KMS-11 (cell line): ENCODE results near the gene FXYD1.

Experiments
- H2AFZ ChIP-seq: fragments of 200-600 bp; sonication (generic); 2 replicates; pipeline ENCODE4 v1.6.1; 2016; ENCODE audit warnings: antibody characterized with exemption, mixed run types, low read depth
- H3K27ac ChIP-seq: fragments of 200-600 bp; sonication (generic); 2 replicates; pipeline ENCODE4 v1.6.1; 2016; ENCODE audit warnings: mild to moderate bottlenecking, mixed run types
- H3K27me3 ChIP-seq: fragments of 200-600 bp; sonication (generic); 2 replicates; pipeline ENCODE4 v1.6.1; 2017; ENCODE audit warnings: mild to moderate bottlenecking, low read depth, mixed run types, moderate library complexity; ENCODE audit not compliant: insufficient read depth
- H3K36me3 ChIP-seq: fragments of 200-600 bp; sonication (generic); 2 replicates; pipeline ENCODE4 v1.6.1; 2017; ENCODE audit warnings: mild to moderate bottlenecking, mixed run types; ENCODE audit not compliant: insufficient read depth
- H3K4me1 ChIP-seq: fragments of 200-600 bp; sonication (generic); 2 replicates; pipeline ENCODE4 v1.6.1; 2016; ENCODE audit warnings: mild to moderate bottlenecking, low read depth, mixed run types; ENCODE audit not compliant: poor library complexity, severe bottlenecking
- H3K4me2 ChIP-seq: fragments of 200-600 bp; sonication (generic); 2 replicates; pipeline ENCODE4 v1.7.0; 2016; ENCODE audit warnings: mild to moderate bottlenecking, mixed run types
- H3K4me3 ChIP-seq: fragments of 200-600 bp; sonication (generic); IDR thresholded peaks from 2 replicates; pipeline ENCODE4 v1.6.1; 2017; ENCODE audit warnings: low read depth, low read length, mixed read lengths; ENCODE audit not compliant: insufficient read depth
- H3K79me2 ChIP-seq: fragments of 200-600 bp; sonication (generic); 2 replicates; pipeline ENCODE4 v1.6.1; 2016; ENCODE audit warnings: low read depth, mixed run types; ENCODE audit not compliant: insufficient read depth
- H3K9ac ChIP-seq: fragments of 200-600 bp; sonication (generic); 2 replicates; pipeline ENCODE4 v1.6.1; 2016; ENCODE audit warnings: mild to moderate bottlenecking, mixed run types
- H4K20me1 ChIP-seq: fragments of 200-600 bp; sonication (generic); 2 replicates; pipeline ENCODE4 v1.6.1; 2016; ENCODE audit warnings: mild to moderate bottlenecking, mixed run types; ENCODE audit not compliant: insufficient read depth
- CTCF ChIP-seq: fragments of 200-600 bp; sonication (generic); conservative IDR thresholded peaks from 2 replicates; pipeline ENCODE4 v1.6.1; 2017; ENCODE audit warnings: low read depth, mild to moderate bottlenecking, antibody characterized with exemption, low read length, moderate library complexity, mixed read lengths

The FXYD1 gene

GRCh38 chr19:35116072-35116801 is 22.4 kb upstream of the FXYD1 start:
- no peaks in the 10 kb centered on the region for H3K4me1 ChIP-seq
- no peak overlapping the region for H3K4me2 ChIP-seq
- H3K4me3 ChIP-seq: no peak overlapping the region
- H3K27me3 ChIP-seq: peaks cover 35% of the 10 kb centered on the region
- H4K20me1 ChIP-seq: no peaks in the 10 kb centered on the region
- no peak overlapping the region for H3K9ac ChIP-seq
- H3K27ac ChIP-seq: no peak overlapping the region
- no peak overlapping the region for H2AFZ ChIP-seq
- TF ChIP-seq CTCF: no peak
- H3K36me3 ChIP-seq: no peaks in the 10 kb centered on the region
- H3K79me2 ChIP-seq: no peaks in the 10 kb centered on the region

GRCh38 chr19:35117116-35117515 is 21.5 kb upstream of the FXYD1 start:
- Histone ChIP-seq H3K27me3 (peaks cover 42% of the 10 kb centered on the region), H3K4me2 (no peak overlapping the region)

GRCh38 chr19:35117799-35118198 is 20.8 kb upstream of the FXYD1 start:
- no peak overlapping the region for H3K9ac ChIP-seq
- no peaks in the 10 kb centered on the region for H3K36me3 ChIP-seq
- no peaks in the 10 kb centered on the region for H3K79me2 ChIP-seq
- no peak overlapping the region for H3K4me2 ChIP-seq
- H3K27me3 ChIP-seq: peaks cover 44% of the 10 kb centered on the region
- H4K20me1 ChIP-seq: no peaks in the 10 kb centered on the region
- H3K4me1 ChIP-seq: no peaks in the 10 kb centered on the region
- no peak overlapping the region for H3K27ac ChIP-seq
- H3K4me3 ChIP-seq: no peak overlapping the region
- TF ChIP-seq CTCF: no peak
- H2AFZ ChIP-seq: no peak overlapping the region

More at GRCh38 chr19:35117116-35117515, 21.5 kb upstream of the FXYD1 start:
- H2AFZ ChIP-seq: no peak overlapping the region
- TF ChIP-seq CTCF: no peak
- no peaks in the 10 kb centered on the region for H3K36me3 ChIP-seq
- no peaks in the 10 kb centered on the region for H3K4me1 ChIP-seq
- no peak overlapping the region for H3K9ac ChIP-seq
- no peaks in the 10 kb centered on the region for H4K20me1 ChIP-seq
- no peaks in the 10 kb centered on the region for H3K79me2 ChIP-seq
- no peak overlapping the region for H3K27ac ChIP-seq
- H3K4me3 ChIP-seq: no peak overlapping the region

- no peak for TF ChIP-seq CTCF
These were observed 20.2 kb upstream of the FXYD1 start for GRCh38 chr19:35118268-35119020.

More at GRCh38 chr19:35118268-35119020, 20.2 kb upstream of the FXYD1 start:
- H3K4me3 ChIP-seq: no peak overlapping the region
- peaks cover 51% of the 10 kb centered on the region for H3K27me3 ChIP-seq
- H3K4me2 ChIP-seq: no peak overlapping the region
- no peak overlapping the region for H2AFZ ChIP-seq
- H3K79me2 ChIP-seq: no peaks in the 10 kb centered on the region
- no peak overlapping the region for H3K27ac ChIP-seq
- H3K4me1 ChIP-seq: no peaks in the 10 kb centered on the region
- H3K36me3 ChIP-seq: no peaks in the 10 kb centered on the region
- H4K20me1 ChIP-seq: no peaks in the 10 kb centered on the region
- no peak overlapping the region for H3K9ac ChIP-seq
